ENCODE measurements around the gene RBBP6.

DNA sequence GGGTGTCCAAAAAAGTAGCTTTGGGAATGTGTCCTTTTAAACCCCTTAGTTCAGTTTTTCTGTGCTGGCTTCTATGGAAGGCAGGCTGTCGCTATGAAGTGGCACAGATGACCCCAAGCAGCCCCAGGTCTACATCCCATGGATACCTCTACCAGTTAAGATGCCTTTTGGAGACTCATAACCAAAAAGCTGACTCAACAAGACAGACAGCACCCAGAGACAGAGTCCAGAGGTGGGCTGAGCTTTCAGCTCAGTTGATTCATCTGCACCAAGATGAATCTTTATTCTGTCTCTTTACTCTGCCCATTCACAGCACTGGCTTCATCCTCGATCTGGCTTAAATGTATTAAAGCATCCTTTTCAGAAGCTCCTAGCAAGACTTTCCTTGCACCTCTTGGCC lies 29.8 kb upstream of the RBBP6 start:
- TF ChIP-seq, protein P1, sequence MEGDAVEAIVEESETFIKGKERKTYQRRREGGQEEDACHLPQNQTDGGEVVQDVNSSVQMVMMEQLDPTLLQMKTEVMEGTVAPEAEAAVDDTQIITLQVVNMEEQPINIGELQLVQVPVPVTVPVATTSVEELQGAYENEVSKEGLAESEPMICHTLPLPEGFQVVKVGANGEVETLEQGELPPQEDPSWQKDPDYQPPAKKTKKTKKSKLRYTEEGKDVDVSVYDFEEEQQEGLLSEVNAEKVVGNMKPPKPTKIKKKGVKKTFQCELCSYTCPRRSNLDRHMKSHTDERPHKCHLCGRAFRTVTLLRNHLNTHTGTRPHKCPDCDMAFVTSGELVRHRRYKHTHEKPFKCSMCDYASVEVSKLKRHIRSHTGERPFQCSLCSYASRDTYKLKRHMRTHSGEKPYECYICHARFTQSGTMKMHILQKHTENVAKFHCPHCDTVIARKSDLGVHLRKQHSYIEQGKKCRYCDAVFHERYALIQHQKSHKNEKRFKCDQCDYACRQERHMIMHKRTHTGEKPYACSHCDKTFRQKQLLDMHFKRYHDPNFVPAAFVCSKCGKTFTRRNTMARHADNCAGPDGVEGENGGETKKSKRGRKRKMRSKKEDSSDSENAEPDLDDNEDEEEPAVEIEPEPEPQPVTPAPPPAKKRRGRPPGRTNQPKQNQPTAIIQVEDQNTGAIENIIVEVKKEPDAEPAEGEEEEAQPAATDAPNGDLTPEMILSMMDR (IDR thresholded peaks at IDR 0.05), result no peak
- no peak for TF ChIP-seq CHD4 (IDR thresholded peaks at IDR 0.05; ENCODE audit: borderline replicate concordance)
- TF ChIP-seq POLR2A (IDR thresholded peaks at IDR 0.05; ENCODE audit: low read length), result no peak
- TF ChIP-seq, protein P2, sequence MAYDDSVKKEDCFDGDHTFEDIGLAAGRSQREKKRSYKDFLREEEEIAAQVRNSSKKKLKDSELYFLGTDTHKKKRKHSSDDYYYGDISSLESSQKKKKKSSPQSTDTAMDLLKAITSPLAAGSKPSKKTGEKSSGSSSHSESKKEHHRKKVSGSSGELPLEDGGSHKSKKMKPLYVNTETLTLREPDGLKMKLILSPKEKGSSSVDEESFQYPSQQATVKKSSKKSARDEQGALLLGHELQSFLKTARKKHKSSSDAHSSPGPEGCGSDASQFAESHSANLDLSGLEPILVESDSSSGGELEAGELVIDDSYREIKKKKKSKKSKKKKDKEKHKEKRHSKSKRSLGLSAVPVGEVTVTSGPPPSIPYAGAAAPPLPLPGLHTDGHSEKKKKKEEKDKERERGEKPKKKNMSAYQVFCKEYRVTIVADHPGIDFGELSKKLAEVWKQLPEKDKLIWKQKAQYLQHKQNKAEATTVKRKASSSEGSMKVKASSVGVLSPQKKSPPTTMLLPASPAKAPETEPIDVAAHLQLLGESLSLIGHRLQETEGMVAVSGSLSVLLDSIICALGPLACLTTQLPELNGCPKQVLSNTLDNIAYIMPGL (CRISPR knock-in tag; IDR thresholded peaks at IDR 0.05; ENCODE audit: borderline replicate concordance), result no peak
- no peak for TF ChIP-seq EP300 (IDR thresholded peaks at IDR 0.05)

All from A549 (cell line).